Hematopoietic multipotent progenitor cell treated with erythropoietin and hydrocortisone succinate and interleukin-3 and kit ligand, for 15 days (in vitro differentiated cells): ENCODE results near the gene FNTB.
A peak's percentile ranks its signal among the peaks of the same experiment; 100 is the strongest.
"Not testable (repeated sequence)": the region's sequence is repeated elsewhere in the genome, so short reads cannot be mapped to it uniquely, and the experiment has no call there.

ENCODE experiments used
- DNase-seq: peaks from one replicate; pipeline ENCODE4 v3.0.0-alpha.2; 2015; ENCODE audit warnings: low spot score

Gene FNTB

DNA sequence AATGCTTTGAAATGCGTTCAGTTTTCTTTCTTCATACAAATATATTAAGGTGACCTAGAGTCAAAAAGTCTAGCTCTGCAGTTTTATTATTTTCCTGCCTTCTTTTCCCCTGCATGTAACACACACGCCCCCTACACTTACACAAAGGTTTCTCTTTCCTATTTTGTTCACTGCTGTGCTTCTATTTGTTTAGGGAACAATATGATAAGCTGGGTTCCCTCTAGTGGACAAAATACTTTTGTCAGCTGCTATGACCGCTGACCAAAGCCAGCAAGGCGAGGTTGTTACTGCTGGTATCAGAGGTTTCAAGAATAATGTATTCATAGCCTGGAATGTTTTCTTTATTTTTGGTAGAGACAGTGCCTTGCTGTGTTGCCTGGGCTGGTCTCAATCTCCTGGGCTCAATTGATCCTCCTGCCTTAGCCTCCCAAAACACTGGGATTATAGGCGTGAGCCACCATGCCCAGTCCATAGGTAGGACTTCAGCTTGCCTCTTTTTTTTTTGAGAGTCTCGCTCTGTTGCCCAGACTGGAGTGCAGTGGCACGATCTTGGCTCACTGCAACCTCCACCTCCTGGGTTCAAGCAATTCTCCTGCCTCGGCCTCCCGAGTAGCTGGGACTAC lies 33.4 kb downstream of the FNTB start:
- DNase-seq: peak; percentile 47

DNA sequence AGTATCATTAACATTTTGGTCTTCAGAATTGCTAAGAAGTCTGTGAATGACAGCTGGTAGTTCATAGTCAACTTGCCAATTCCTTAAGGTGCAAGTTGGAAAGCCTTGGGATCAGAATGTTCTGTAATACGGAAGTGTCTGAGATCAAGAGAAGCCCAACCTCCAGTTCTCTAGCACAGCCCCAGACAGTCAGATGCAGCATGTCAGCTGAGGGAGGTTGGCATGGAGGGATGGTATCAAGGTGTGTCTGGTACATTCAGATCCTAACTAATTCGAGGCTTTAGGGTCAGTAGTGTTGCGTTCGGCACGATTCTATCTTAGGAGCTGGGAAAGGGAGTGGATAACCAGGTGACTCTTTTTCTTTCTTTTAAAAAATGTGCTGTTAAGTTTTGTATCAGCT lies 38.3 kb downstream of the FNTB start:
- no peak for DNase-seq

DNA sequence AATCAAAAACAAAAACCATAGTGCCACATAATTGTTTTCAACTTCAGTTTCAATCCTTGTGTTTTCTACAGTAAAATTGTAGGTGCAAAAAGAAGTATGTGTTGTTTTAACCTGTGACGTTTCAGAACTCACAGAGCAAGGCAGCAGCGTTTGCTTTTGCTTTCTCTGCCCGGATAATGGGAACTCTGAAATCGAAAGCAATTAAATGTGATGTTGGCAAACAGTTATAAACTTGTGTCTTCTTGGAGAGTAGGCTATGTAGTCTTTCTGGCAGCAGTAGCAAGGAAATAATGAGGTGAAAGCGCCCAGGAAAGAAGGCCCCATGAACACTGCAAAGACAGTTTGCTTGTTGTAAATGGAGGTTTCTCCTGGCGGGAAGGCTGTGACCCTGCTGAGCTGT lies 39.1 kb downstream of the FNTB start:
- DNase-seq: no peak

DNA sequence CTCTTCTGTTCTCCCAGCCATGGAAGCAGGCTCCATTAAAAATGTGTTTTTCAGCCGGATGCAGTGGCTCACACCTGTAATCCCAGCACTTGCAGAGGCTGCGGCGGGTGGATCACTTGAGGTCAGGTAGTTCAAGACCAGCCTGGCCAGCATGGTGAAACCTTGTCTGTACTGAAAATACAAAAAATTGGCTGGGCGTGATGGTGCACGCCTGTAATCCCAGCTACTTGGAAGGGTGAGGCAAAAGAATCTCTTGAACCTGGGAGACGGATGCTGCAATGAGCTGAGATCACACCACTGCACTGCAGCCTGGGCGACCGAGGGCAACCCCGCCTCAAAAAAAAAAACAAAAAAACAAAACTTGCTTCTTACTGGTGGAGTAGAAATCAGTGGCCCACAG lies 39.8 kb downstream of the FNTB start:
- no peak for DNase-seq

DNA sequence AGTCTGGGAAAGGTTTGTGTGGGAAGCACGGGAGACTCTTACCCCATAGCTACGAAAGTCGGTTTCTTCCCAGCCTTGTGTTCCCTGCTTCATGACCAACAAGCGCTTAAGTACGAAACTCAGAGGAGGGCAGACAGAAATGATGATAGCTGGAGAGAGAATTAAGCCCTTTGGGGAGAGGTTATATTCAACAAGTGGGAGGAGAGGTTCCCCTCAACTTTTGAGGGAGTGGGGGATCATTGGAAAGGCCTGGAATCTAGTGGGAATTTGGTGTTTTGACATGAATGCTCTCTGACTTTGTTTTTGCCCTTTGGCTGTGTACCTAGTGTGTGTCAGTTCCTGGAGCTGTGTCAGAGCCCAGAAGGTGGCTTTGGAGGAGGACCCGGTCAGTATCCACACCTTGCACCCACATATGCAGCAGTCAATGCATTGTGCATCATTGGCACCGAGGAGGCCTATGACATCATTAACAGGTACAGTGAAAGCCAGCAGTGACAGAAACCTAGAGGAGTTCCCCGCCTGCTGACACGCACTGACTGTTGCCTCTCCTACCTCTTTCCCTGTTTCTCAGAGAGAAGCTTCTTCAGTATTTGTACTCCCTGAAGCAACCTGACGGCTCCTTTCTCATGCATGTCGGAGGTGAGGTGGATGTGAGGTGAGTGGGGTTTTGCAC lies 40.6 kb downstream of the FNTB start:
- no peak for DNase-seq

DNA sequence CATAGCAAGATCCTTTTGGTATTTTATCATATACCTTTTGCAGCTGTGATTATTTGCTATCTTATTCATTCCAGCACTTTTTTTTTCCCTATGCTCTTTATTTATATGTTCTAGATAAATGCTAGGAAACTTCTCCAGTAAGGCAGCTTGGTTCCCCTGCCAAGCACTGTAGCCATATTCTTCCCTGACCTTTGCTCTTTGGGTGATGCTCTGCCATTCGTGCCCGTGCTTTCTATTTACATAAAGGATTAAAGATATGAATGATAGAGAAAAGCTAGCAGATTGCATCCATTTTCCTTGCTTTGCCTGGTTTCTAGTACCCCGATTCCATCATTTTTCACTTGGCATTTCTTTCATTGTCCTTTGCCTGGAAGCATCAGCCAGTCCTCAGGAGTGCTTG lies 42.2 kb downstream of the FNTB start:
- DNase-seq: no peak

DNA sequence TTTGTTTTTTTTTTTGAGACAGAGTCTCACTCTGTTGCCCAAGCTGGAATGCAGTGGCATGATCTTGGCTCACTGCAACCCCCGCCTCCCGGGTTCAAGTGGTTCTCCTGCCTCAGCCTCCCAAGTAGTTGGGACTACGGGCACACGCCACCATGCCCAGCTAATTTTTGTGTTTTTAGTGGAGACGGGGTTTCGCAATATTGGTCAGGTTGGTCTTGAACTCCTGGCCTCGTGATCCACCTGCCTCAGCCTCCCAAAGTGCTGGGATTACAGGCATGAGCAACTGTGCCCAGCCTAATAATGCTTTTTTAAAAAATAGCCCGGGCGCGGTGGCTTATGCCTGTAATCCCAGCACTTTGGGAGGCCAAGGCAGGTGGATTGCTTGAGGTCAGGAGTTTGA lies 44.6 kb downstream of the FNTB start:
- DNase-seq: not testable (repeated sequence)

DNA sequence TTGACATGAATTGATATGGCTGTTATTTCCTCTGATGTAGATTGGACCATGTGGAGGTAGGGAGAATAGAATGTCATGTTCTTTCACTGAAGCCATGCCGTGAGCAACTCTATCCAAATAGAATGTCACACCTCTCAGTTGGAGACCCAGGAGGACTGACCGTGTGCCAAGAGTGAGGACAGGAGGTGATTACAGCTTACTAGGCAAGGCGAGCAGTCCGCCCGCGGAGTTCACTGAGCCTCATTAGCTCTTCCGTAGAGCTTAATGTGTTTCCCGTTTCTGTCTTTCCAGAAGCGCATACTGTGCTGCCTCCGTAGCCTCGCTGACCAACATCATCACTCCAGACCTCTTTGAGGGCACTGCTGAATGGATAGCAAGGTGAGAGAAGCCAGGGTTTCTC lies 45.6 kb downstream of the FNTB start:
- DNase-seq: no peak

DNA sequence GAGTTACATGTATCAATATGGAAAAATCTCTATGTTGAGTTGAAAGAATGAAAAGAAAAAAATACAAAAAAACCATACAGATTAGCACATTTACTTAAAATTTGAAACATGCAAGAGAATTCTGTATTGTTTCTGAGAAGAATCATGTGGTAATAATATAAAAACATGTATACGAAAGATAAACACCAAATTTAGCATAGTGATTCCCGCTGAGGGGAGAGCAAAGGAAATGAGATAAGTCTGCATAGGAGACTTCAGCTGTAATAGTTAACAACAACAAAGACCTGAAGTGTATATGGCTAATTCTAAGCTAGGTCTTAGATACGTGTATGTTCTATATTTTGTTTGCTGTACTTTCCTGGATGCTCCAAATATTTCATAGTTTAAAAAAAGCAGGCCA lies 46.5 kb downstream of the FNTB start:
- DNase-seq: no peak

DNA sequence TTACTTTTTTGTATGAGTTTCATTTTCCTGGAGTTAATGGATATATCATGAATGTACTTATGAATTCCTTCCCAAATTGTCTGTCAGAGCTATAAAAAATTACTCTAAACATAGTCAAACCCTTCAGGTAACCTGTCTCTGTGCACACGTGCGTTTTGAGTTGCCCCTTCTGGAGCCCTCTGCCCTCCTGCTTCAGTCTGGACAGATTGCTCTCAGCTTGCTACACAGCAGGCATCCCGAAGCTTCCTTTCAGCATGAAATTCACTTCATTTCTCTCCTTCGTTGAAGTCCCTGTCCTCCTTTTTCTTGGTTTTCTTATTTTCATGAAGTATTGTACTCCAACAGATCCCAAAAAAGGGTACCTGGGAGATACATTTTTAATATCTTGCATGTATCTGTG lies 47.3 kb downstream of the FNTB start:
- no peak for DNase-seq

DNA sequence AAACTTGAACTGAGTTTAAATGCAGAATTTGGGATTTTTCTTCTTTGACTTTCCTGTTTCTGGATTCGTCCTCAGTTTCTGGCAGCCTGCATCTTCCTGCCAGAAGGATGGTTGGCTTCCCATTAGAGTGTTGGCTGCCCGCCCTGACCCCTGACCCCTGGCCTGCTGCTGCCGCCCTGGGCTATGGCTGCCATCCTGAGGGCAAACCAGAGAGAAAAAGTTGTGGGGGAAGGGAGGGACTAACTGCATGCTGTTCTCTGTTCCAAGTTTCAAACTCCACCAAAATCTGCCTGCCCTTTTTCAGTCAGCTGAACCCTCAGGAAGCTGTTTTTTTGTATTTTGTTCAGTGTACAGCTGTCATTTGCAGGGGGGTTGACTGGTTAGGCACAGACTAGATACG lies 48.4 kb downstream of the FNTB start:
- DNase-seq: no peak

DNA sequence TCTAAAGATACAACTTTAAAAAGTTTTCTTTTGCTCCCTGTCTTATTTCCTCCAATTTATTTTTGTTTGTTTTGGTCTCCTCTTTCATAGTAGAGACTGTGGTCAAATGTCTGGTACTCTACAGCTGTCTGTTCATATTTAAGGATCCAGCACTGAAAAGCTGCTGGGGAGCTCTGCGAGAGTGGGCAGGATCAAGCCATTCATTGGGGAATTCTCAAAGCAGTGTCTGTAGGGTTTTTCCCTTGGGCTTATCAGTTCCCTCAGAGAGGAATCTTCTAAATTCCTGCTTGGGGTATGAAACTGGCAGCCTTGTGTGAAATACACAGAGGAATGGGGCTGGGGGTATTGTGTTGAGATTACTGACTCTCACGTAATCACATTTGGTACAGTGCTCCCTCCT lies 52.3 kb downstream of the FNTB start:
- no peak for DNase-seq

DNA sequence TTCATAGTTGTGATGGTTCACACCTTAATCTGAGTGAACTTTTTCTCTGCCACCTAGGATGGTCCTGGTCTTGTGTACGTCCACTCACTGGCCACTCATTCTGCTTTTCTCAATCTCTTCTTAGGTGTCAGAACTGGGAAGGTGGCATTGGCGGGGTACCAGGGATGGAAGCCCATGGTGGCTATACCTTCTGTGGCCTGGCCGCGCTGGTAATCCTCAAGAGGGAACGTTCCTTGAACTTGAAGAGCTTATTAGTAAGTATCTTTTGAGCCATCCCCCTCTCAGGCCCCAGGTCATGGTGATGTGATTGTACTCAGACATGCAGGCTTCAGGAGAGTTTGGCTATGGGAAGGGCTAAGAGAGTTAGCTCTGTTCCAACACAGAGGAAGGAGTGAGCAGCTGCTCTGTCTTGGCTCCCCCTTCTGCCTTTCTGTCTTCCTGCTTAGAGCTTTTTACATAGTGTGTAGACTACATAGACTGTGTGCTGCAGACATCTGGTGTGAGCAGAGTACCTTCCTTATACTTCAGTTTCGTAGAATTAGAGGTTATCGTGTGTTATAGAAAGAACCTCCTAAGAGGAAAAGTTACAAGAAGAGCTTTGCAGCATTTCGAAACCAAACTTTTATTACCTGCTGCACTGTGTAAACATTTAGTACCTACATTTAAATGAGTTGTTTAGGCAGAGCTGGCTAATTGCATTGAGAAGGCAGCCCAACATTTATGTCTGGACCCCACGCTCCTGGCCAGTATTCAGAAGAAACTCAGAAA lies 54.2 kb downstream of the FNTB start:
- no peak for DNase-seq

DNA sequence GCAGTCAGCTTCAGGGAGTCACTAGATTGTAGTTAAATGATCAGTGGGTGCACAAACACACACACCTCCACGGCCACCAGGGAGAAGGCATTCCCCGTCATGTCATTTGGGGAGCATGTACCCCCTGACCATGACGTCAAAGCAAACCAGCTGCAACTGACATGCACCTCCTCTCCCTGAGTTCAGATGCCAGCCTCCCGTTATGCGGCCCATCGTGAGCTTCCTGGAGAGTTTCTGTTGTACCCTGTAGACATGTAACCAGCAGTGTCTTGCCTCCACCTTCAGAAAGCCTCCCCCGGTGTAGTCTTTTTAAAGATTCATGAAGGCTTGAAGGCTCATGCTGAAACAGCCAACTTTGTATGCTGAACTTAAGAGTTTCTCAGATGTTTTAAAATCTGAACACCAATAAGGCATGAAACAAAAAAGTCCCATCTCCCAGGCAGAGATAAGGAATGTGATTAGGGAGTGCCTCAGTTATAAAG lies 54.8 kb downstream of the FNTB start:
- DNase-seq: no peak

DNA sequence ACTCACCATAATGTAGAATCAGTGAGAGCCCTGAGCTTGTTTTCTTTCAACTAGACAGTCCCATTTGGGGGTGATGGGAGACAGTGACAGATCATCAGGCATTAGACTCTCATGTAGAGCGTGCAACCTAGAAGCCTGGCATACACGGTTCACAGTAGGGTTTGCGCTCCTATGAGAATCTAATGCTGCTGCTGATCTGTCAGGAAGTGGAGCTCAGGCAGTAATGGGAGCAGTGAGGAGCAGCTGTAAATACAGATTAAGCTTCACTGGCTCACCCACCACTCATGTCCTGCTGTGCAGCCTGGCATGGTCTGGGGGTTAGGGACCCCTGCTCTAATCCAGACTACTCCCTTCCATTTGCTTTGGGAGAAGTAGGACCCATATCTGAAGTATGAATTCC lies 55.6 kb downstream of the FNTB start:
- peak; percentile 38 for DNase-seq

DNA sequence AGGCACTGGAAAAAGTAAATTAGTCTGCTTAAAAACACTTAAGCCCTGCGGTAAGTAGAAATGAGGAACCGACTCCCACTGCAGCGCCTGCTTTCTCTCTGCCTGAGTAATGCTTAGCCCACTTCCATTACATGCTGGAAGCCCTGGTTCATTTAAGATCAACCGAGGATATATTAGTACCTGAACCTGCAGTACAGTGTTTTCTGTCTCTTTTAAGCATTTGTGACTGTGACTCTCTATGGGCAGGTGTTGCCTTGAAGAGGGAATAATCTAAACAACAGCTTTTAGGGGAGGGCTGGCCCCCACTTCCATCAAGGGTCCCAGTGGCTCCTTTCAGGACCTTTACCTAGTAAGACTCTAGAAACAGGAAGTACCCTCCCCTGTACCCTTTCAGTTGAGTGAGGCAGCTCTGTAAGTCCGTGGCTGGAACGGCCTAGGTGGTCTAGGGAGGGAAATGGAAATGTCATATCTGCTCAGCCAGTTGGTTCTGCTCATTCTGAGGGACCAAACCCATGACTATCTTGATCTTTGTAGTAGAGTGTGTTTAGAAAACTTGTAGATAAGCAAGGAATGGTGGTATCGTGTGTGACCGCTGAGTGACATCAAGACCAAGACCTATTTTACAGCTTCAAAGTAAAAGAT lies 56.2 kb downstream of the FNTB start:
- peak; percentile 77 for DNase-seq

DNA sequence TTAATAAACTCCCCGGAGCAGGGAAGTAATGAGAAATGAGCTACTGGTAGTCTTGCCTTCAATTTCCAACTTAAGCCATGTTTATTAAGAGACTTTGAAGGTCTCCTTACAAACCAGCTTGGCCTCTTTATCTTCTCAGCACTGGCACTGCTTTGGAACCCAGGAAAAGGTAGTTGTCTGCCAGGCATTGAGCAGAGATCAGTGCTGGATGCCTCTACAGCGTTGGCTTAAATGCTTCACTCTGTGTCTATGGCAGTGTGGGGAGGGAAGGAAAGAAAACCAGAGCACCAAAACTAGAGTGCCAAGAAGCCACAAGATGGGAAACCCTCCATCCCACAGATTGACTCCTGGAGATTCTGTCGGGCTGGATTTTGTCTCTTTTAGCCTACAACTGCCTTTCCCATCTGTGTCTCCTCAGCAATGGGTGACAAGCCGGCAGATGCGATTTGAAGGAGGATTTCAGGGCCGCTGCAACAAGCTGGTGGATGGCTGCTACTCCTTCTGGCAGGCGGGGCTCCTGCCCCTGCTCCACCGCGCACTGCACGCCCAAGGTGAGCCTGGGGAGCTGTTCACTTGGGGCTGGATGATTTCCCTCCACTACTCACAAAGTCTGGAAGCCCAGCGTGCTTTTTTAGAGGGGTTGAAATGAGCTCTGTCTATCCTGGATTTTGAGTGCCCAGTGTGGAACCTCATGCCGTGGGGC lies 57.3 kb downstream of the FNTB start:
- DNase-seq: peak; percentile 33

DNA sequence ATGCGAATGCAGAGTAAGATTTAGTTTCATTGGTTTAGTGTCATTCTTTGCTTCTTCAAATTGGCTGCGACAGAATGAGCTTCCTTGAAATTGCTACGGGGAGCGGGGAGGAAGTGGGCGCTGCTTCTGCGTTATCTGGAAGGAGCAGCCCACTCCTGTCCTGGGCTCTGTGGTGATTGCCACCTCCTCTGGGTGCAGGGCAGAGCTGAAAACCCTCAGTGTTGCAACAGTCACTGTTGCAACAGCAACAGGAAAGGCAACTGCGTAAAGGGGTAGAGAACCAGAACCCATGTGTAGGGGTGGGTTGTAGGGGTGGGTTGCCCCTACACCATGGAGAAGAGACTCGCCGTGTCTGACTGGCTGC lies 57.9 kb downstream of the FNTB start:
- DNase-seq: peak; percentile 88

DNA sequence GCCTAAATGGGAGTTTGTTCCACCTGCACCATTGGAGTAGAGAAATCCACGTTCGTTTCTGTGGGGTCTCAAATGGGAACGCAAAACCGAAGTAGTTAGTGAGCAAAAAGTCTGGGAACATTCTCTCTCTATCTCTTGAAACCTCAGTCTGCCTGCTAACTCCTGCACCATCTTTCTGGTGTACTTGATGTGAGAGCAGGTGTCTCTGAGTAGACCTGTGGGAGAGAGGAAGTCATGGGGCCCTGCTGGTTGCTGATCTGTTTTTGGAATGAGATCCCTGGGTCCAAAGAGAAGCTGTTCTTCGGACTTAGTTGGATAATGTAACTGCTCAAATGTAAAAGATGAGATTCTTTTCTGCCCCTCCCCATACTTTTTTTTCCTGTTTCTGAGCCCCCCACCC lies 58.3 kb downstream of the FNTB start:
- DNase-seq: peak; percentile 38

DNA sequence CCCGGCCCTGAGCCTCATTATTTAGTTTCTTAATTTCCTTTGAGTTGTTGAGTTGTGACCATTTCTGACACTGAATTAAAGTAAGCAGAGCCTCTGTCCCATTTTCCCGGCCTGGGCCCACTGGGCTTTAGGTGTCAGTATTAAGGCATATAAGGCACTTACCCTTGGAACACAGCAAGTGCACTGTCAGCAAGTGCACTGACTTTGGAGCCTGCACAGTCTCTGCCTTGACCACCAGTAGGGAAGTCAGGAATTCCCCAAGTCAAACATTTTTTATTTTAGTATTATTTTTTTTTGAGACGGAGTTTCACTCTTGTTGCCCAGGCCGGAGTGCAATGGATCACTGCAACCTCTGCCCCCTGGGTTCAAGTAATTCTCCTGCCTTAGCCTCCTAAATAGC lies 59.0 kb downstream of the FNTB start:
- no peak for DNase-seq

DNA sequence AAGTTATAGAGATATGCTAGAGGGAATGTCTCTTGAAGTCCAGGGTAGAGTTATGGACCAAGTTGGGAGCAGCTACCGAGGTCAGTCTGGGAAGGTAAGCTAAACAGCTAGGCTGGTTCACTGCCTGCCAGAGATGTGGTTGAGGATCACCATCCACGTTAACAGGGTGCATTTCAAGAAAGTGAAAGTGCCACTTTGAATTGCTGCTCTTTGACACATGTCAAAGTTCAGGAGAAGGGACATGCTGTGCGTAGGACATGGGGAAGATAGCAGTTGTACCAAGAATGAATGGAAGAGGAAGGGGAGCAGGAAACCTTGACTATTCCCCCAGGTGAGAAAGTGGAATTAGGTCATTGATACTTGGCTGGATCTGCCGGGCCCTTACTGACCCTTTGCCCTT lies 66.1 kb downstream of the FNTB start:
- DNase-seq: no peak

DNA sequence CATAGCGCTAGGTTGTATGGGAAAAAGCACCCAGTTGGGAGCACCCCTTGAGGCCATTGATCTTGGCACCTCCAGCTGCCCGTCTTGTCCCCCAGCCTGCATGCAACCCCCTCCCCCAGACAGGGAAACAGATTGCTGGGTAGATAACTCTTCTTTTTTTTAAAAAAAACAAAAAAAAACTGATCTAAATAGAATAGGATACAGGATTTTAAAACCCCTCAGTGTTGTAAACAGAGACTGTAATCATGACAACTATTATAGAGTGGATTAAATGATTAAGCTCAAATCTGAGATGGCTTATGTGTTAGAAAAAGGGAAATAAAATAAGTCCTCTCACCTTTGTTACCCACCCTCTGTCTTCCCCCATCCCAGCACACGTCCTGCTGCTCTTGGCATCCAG lies 66.8 kb downstream of the FNTB start:
- DNase-seq: no peak
